Rectal smooth muscle tissue (tissue), 1 donor: ENCODE data around the gene SOX5.

Source experiments
- H3K27ac ChIP-seq: one replicate; pipeline ENCODE4 v1.7.0; 2013; ENCODE audit warnings: low read depth, low read length, inconsistent platforms
- H3K27me3 ChIP-seq: one replicate; pipeline ENCODE4 v1.7.0; 2013; ENCODE audit warnings: low read length; ENCODE audit not compliant: control insufficient read depth, insufficient read depth
- H3K36me3 ChIP-seq: one replicate; pipeline ENCODE4 v1.7.0; 2013; ENCODE audit warnings: low read length; ENCODE audit not compliant: control insufficient read depth, insufficient read depth
- H3K4me1 ChIP-seq: one replicate; pipeline ENCODE4 v1.7.0; 2013; ENCODE audit warnings: low read length; ENCODE audit not compliant: control insufficient read depth, insufficient read depth
- H3K4me3 ChIP-seq: one replicate; pipeline ENCODE4 v1.7.0; 2013; ENCODE audit warnings: low read length
- H3K9ac ChIP-seq: one replicate; pipeline ENCODE4 v1.7.0; 2013; ENCODE audit warnings: low read length

The SOX5 gene

DNA sequence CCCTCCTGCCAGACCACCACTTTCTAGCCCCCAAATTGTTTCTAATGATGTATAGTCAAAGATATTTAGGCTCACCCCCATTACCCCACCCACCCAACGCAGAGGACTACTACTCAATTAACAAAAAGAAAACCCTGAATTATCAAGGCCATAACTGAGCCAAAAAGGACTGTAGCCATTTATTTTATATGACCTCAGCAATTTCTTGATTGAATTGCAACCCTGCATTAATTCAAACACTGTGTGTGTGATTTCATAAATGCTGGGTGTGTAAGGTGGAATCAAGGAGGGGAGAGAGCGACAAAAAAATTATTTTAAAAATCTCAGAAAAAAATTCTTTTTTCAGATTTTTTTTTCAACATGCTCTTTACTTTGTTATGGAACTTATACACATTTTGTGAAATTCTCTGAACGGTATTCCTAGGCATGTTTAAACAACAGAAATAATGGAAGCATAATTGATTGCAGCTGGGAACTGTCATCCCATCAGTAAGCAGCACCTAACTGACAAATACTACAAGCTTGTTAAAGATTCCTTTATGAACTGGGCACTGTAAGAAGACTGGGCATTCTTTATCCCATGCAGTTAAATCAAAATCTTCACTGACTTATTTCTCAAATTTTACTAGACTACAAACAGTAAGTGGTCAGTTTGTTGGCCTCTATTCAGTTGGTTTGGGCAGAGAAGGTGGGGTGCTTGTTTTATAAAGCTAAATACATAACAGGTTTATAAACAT is 179.1 kb downstream of the SOX5 start:
- no peaks in the 10 kb centered on the region for H3K36me3 ChIP-seq
- no peak overlapping the region for H3K4me3 ChIP-seq
- H3K27me3 ChIP-seq = no peaks in the 10 kb centered on the region
- no peaks in the 10 kb centered on the region for H3K4me1 ChIP-seq
- no peak overlapping the region for H3K9ac ChIP-seq
- H3K27ac ChIP-seq = no peak overlapping the region

DNA sequence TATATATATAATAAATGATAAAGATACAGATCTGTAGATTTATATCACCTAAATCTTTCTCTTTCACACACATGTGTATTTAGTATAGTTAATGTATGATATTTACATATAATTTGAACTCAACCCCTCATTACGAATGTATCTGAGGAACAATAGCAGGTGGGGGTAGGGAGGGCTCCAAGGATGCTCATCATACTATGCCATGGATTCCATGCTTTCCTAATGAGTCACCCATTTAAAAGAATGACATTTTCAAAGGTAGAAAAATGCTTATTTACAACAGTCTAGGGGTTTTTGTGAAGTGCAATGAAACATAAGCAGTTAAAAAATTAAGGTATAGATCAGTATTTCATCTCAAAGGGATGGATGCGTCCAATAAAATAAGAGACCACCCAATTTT is 181.6 kb downstream of the SOX5 start:
- no peaks in the 10 kb centered on the region for H3K36me3 ChIP-seq

GRCh38 chr12:23763724-23764123 is 185.7 kb downstream of the SOX5 start:
- Histone ChIP-seq H3K9ac (no peak overlapping the region), H3K4me1 (no peaks in the 10 kb centered on the region), H3K36me3 (no peaks in the 10 kb centered on the region), H3K27me3 (no peaks in the 10 kb centered on the region), H3K4me3 (no peak overlapping the region), H3K27ac (no peak overlapping the region)

More for the DNA sequence above, 181.6 kb downstream of the SOX5 start:
- Histone ChIP-seq H3K9ac (no peak overlapping the region), H3K4me1 (no peaks in the 10 kb centered on the region), H3K27ac (no peak overlapping the region), H3K27me3 (no peaks in the 10 kb centered on the region), H3K4me3 (no peak overlapping the region)

- Histone ChIP-seq H3K4me3 (no peak overlapping the region), H3K36me3 (no peaks in the 10 kb centered on the region), H3K27me3 (no peaks in the 10 kb centered on the region), H3K4me1 (no peaks in the 10 kb centered on the region), H3K27ac (no peak overlapping the region), H3K9ac (no peak overlapping the region)
Measured at GRCh38 chr12:23760495-23760894, 189.0 kb downstream of the SOX5 start.

DNA sequence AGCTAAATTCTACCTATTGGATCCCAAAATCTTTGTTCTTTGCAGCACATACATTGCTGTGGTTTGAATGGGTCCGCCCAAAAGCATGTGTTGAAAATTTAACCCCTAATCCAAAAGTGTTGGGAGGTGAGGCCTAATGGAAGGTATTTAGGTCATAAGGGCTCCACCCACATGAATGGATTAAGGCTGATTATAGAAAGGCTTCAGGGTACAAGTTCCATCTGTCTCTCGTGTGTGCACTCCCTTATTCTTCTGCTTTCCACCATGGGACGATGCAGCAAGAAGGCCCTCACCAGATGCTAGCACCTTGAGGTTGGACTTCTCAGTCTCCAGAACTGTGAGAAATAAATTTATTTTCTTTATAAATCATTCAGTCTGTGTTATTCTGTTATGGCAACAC is 190.9 kb downstream of the SOX5 start:
- no peak overlapping the region for H3K27ac ChIP-seq
- no peaks in the 10 kb centered on the region for H3K36me3 ChIP-seq
- H3K4me1 ChIP-seq = no peaks in the 10 kb centered on the region
- H3K4me3 ChIP-seq = no peak overlapping the region
- H3K9ac ChIP-seq = no peak overlapping the region
- no peaks in the 10 kb centered on the region for H3K27me3 ChIP-seq

DNA sequence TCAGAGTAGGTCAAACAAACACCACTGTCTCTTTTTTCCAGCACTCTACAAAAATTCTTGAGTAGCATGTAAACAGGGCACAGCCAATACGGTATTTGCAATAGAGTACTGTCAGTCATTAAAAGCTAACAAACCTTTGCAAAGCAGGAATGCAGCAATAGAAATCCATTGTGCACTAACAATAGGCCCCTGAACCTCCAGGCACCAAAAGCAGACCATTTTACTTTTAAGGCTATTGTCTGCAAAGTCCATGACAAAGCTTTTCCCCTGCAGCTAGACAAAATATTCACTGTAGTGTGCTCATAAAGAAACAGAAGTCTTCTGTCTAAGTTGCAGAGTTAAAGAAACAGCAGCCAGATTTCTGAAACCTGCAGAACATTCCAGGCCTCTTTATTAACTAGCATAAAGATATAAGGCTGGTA is 191.9 kb downstream of the SOX5 start:
- Histone ChIP-seq H3K4me3 (no peak overlapping the region), H3K27me3 (no peaks in the 10 kb centered on the region), H3K36me3 (no peaks in the 10 kb centered on the region), H3K27ac (no peak overlapping the region), H3K4me1 (no peaks in the 10 kb centered on the region), H3K9ac (no peak overlapping the region)

DNA sequence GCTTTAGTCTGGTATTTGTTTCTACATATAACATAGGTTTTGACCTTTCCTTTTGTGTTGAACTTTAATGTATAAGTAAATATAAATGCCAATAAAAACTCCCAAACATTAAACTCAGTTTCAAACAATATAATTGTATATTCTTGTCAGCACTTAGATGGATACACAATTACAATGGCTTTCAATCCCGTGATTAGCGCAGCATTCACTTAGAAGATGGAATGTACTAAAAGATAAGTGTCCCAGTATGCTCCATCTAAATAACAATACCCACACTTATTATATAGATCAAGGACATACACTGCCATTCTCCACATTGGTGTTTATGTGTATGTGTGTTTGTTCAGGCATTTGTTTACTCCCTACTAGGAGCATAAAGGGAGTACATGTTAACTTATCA is 193.1 kb downstream of the SOX5 start:
- H3K27me3 ChIP-seq = no peaks in the 10 kb centered on the region
- no peak overlapping the region for H3K9ac ChIP-seq
- H3K4me3 ChIP-seq = no peak overlapping the region
- no peaks in the 10 kb centered on the region for H3K36me3 ChIP-seq
- H3K27ac ChIP-seq = no peak overlapping the region
- H3K4me1 ChIP-seq = no peaks in the 10 kb centered on the region

DNA sequence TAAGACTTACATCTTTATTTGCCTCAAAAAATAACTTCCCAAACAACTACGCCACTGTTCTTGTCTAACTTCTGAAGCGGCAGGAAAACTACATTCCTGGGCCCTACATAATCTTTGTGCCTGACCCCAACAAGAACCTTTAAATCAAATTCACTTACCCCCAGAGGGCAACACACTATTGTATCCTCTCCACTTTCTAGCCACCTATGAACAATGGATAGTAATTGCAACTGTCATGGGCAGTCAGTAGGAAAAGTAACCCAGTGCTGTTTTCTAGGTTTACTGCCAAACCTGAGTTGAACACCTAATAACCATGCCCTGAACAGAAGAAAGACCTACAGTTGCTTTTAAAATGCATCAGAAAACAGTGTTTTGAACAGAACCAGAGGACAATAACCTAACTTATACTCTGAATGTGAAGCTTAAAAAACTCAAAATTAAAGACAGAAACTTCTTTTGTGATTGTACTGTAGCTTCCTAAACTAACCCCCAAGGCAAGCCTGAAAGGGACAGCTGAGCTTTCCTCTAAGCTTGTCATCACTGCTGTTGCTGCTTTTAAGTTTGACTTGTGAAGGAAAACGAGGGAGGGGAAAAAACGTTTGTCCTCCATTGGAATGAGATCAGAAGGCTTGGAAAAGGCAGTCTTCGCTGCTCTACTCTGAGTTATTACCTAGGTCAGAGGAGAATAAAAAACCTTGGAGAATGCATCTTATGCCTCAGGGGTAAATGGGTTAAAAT is 195.7 kb downstream of the SOX5 start:
- Histone ChIP-seq H3K36me3 (no peaks in the 10 kb centered on the region), H3K27me3 (no peaks in the 10 kb centered on the region), H3K4me3 (no peak overlapping the region), H3K27ac (no peak overlapping the region), H3K4me1 (no peaks in the 10 kb centered on the region), H3K9ac (no peak overlapping the region)

DNA sequence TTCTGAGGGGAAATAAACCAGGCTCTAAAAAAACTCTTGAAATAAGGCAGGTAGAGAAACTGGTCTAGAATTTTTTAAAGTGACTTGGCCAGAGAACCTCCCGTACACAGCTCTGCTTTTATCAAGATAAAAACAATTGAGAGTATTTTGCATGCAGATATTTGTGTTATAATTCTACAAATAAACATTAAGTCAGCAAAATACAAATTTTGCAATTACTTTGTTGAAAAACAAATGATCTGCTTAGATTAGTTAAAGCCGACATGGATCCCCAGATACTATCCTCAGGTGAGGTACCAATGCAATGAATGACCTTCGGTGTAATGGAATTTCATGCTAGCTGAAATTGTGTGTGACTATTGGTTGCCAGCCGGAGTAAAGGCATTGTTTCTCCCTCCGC is 197.2 kb downstream of the SOX5 start:
- H3K9ac ChIP-seq = no peak overlapping the region
- no peaks in the 10 kb centered on the region for H3K27me3 ChIP-seq
- H3K4me3 ChIP-seq = no peak overlapping the region
- H3K4me1 ChIP-seq = no peaks in the 10 kb centered on the region
- no peaks in the 10 kb centered on the region for H3K36me3 ChIP-seq
- no peak overlapping the region for H3K27ac ChIP-seq

GRCh38 chr12:23751641-23752040 is 197.8 kb downstream of the SOX5 start:
- Histone ChIP-seq H3K4me3 (no peak overlapping the region), H3K36me3 (no peaks in the 10 kb centered on the region), H3K4me1 (no peaks in the 10 kb centered on the region), H3K27me3 (no peaks in the 10 kb centered on the region), H3K27ac (no peak overlapping the region), H3K9ac (no peak overlapping the region)

DNA sequence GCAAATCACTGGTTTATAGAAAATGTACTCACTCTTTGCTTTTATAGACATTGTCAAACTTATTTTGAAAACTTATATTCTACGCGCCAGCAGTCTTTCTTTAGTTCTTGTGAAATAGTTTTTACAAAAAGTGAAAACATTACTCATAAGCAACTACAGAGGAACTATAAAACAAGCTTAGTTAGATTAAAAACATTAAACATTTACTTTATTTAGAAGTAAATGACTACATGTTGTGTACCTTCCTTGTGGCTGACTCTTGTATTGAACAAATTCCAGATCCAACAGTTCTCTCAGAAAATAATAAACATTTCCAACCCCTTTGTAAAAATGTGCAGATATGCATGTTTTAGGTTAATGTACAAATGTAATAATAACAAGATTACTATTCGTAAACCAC is 198.5 kb downstream of the SOX5 start:
- no peaks in the 10 kb centered on the region for H3K4me1 ChIP-seq
- H3K9ac ChIP-seq = no peak overlapping the region

GRCh38 chr12:23744696-23745095 is 204.8 kb downstream of the SOX5 start:
- H3K27me3 ChIP-seq = no peaks in the 10 kb centered on the region
- H3K27ac ChIP-seq = no peak overlapping the region
- H3K9ac ChIP-seq = no peak overlapping the region
- H3K4me3 ChIP-seq = no peak overlapping the region
- H3K36me3 ChIP-seq = no peaks in the 10 kb centered on the region
- H3K4me1 ChIP-seq = no peaks in the 10 kb centered on the region

More for the DNA sequence above, 198.5 kb downstream of the SOX5 start:
- Histone ChIP-seq H3K36me3 (no peaks in the 10 kb centered on the region), H3K27me3 (no peaks in the 10 kb centered on the region), H3K4me3 (no peak overlapping the region), H3K27ac (no peak overlapping the region)

GRCh38 chr12:23742574-23742973 is 206.9 kb downstream of the SOX5 start:
- no peaks in the 10 kb centered on the region for H3K36me3 ChIP-seq
- H3K27ac ChIP-seq = no peak overlapping the region
- no peaks in the 10 kb centered on the region for H3K4me1 ChIP-seq
- no peak overlapping the region for H3K9ac ChIP-seq
- no peak overlapping the region for H3K4me3 ChIP-seq
- no peaks in the 10 kb centered on the region for H3K27me3 ChIP-seq
